Measurements from ENCODE around the gene CCDC27. TPM values are rescaled to one million over a fixed set of nuclear protein-coding genes. Genes with fewer than 3 reads are reported as not detected.
A peak's percentile ranks its signal among the peaks of the same experiment; 100 is the strongest.

The CCDC27 gene
- total RNA-seq, 1 experiment from 2014 or later, result not detected

DNA sequence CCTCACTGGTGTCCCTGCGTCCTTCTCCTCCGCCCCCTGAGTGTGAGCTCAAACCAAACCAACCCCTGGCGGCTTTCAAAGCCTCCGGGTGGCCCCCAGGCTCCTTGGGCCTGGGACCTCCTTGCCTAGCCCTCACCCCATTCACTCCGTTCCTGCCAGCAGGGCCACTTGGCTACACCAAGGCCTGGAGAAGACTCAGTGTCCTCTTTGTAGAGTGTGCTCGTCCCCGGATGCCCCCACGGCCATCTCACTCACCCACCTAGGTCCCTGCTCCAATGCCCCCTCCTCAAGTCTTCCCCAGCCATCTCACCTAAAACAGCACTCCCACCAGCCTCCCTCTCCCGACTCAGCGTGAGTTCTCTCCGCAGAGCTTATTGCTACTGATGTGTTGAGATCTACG is 7.2 kb upstream of the CCDC27 start:
- ChIA-PET POLR2A (no interaction called here), CTCF (no interaction called here)
- intact Hi-C loops (cut with micrococcal nuclease; ENCODE audit: unreplicated experiment), result no loop called here
- no peaks in the 10 kb centered on the region; the same call in 1 of the 2 replicates for H3K36me3 ChIP-seq (ENCODE audit: control insufficient read depth, insufficient read depth, low read length)
- DNase-seq (ENCODE audit: low read depth, low spot score) (no peak), ATAC-seq (no peak)
- BruUV-seq (replicated peaks), result TSS peak; percentile 58
- no peak overlapping the region for H3K27ac ChIP-seq (ENCODE audit: low read length)
- H3K27me3 ChIP-seq (ENCODE audit: control insufficient read depth, insufficient read depth, low read length), result no peaks in the 10 kb centered on the region
- no peak for TF ChIP-seq POLR2AphosphoS5 (IDR thresholded peaks at IDR 0.05; ENCODE audit: low read depth, low read length)
- no peak for TF ChIP-seq SIN3A (IDR thresholded peaks at IDR 0.05; ENCODE audit: borderline replicate concordance, insufficient read depth, low read depth, low read length)
- TF ChIP-seq, protein P1, sequence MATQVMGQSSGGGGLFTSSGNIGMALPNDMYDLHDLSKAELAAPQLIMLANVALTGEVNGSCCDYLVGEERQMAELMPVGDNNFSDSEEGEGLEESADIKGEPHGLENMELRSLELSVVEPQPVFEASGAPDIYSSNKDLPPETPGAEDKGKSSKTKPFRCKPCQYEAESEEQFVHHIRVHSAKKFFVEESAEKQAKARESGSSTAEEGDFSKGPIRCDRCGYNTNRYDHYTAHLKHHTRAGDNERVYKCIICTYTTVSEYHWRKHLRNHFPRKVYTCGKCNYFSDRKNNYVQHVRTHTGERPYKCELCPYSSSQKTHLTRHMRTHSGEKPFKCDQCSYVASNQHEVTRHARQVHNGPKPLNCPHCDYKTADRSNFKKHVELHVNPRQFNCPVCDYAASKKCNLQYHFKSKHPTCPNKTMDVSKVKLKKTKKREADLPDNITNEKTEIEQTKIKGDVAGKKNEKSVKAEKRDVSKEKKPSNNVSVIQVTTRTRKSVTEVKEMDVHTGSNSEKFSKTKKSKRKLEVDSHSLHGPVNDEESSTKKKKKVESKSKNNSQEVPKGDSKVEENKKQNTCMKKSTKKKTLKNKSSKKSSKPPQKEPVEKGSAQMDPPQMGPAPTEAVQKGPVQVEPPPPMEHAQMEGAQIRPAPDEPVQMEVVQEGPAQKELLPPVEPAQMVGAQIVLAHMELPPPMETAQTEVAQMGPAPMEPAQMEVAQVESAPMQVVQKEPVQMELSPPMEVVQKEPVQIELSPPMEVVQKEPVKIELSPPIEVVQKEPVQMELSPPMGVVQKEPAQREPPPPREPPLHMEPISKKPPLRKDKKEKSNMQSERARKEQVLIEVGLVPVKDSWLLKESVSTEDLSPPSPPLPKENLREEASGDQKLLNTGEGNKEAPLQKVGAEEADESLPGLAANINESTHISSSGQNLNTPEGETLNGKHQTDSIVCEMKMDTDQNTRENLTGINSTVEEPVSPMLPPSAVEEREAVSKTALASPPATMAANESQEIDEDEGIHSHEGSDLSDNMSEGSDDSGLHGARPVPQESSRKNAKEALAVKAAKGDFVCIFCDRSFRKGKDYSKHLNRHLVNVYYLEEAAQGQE (IDR thresholded peaks at IDR 0.05; ENCODE audit: insufficient read depth in 1 of 2, low read depth in 2 of 2, low read length in 1 of 2), result no peak
- no peak for TF ChIP-seq TCF7L2 (IDR thresholded peaks at IDR 0.05; ENCODE audit: low read depth, low read length)
- TF ChIP-seq CTCF (IDR thresholded peaks at IDR 0.05), result no peak
- H3K4me3 ChIP-seq (ENCODE audit: low read depth in 2 of 2, low read length in 2 of 2), result no peak overlapping the region
- no peaks in the 10 kb centered on the region for H3K9me3 ChIP-seq (ENCODE audit: control insufficient read depth, insufficient read depth, low read depth, low read length)
- peaks cover 8% of the 10 kb centered on the region for H3K4me1 ChIP-seq (ENCODE audit: control insufficient read depth, insufficient read depth, low read length)
- in situ Hi-C loops (cut with HindIII; ENCODE audit: low pct_unique_long_range_greater_than_20kb, low sequenced_read_pairs), result no loop called here

GRCh38 chr1:3745590-3746381 is 6.5 kb upstream of the CCDC27 start:
- Histone ChIP-seq H3K36me3 (ENCODE audit: control insufficient read depth, insufficient read depth, low read length) (no peaks in the 10 kb centered on the region; the same call in 1 of the 2 replicates), H3K27me3 (ENCODE audit: control insufficient read depth, insufficient read depth, low read length) (no peaks in the 10 kb centered on the region), H3K27ac (ENCODE audit: low read length) (peak overlapping the region; percentile 76), H3K4me3 (ENCODE audit: low read depth in 2 of 2, low read length in 2 of 2) (peak overlapping the region; percentile 68 to 77), H3K9me3 (ENCODE audit: control insufficient read depth, insufficient read depth, low read depth, low read length) (no peaks in the 10 kb centered on the region), H3K4me1 (ENCODE audit: control insufficient read depth, insufficient read depth, low read length) (peaks cover 8% of the 10 kb centered on the region)
- DNase-seq (ENCODE audit: low read depth, low spot score) (no peak), ATAC-seq (no peak)
- in situ Hi-C loops (cut with HindIII; ENCODE audit: low pct_unique_long_range_greater_than_20kb, low sequenced_read_pairs), result no loop called here
- POLR2A ChIA-PET, result interaction anchor here (0.6 kb wide), 1 partner anchor 12 kb away, joined by 6 read pairs; no protein-coding TSS in a partner anchor
- BruUV-seq (replicated peaks), result no TSS peak
- CTCF ChIA-PET, result no interaction called here
- TF ChIP-seq CTCF (IDR thresholded peaks at IDR 0.05) (no peak), POLR2AphosphoS5 (IDR thresholded peaks at IDR 0.05; ENCODE audit: low read depth, low read length) (no peak), SIN3A (IDR thresholded peaks at IDR 0.05; ENCODE audit: borderline replicate concordance, insufficient read depth, low read depth, low read length) (no peak), TCF7L2 (IDR thresholded peaks at IDR 0.05; ENCODE audit: low read depth, low read length) (no peak)
- TF ChIP-seq, protein P1 (IDR thresholded peaks at IDR 0.05; ENCODE audit: insufficient read depth in 1 of 2, low read depth in 2 of 2, low read length in 1 of 2), result no peak
- intact Hi-C loops (cut with micrococcal nuclease; ENCODE audit: unreplicated experiment), result no loop called here
